HCEC 1CT (cell line): ENCODE results near the gene RBFOX2.

Experiments used
- DNase-seq: peaks from one replicate; pipeline ENCODE4 v3.0.0-alpha.2; 2017

Gene RBFOX2

DNA sequence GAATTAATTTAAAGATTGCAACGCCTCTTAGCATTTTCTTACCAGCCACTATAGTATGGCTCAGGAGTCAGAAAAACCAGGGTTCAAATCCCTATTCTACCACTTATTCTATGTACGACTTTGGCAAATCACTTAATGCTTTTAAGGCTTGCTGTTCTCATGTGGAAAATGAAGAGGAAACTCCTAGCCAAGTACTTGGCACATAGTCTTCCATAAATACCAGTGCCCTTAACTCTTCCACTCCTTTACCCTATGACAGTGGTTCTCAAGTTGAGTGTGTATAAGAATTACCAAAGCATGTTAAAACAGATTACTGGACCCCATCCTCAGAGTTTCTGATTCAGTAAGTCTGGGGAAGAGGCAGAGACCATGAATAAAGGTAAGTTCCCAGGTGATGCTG lies 107.6 kb downstream of the RBFOX2 start:
- no peak for DNase-seq

DNA sequence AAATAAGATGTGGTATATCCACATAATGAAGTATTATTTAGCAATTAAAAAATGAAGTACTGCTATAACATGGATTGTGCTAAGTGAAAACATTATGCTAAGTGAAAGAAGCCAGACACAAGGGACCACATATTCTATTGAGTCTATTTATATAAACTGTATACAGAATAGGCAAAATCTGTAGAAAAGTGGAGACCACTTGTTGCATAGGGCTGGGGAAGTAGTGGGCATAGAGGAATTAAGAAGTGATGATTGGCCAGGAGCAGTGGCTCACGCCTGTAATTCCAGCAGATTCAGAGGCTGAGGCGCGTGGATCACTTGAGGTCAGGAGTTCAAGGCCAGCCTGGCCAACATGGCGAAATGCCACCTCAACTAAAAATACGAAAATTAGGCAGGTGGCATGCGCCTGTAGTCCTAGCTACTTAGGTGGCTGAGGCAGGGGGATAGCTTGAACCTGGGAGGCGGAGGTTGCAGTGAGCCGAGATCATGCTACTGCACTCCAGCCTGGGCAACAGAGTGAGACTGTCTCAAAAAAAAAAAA lies 109.6 kb downstream of the RBFOX2 start:
- DNase-seq, result no peak

DNA sequence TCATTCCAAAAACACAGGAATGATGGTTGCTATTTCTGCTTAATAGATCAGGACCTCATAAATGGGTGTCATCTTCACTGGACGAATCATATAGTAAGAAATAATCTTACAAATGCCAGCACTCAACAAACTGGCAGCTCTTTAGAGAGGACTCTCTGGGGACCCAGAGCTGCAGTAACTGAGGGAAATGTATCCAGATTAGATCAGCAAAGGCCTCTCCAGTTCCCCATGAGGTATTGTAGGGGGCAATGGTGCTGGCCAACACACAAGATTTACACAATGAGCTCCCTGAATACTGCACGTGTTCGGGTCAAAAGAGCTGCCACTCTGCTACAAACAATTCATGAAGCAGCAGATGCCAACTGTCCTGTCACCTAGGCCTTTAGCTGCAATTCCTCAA lies 110.2 kb downstream of the RBFOX2 start:
- DNase-seq, result no peak

DNA sequence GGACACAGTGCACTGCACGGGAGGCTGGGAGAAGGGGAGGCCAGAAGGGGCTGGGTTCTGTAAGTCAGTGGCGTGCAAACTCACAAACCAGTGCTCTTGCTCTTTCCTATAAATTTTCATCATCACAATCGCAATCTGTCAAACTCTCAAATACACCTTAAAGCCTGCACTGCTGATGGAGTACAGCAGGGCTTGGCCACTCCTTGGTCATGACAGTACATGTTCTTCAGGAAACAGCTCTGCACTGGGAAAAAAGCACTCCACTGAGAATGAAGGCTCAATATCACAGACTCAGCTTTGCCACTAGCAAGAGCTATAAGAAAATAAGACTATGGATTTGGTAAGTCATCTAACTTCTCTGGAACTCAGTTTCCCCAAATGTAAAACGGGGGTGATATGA lies 111.0 kb downstream of the RBFOX2 start:
- DNase-seq, result no peak

DNA sequence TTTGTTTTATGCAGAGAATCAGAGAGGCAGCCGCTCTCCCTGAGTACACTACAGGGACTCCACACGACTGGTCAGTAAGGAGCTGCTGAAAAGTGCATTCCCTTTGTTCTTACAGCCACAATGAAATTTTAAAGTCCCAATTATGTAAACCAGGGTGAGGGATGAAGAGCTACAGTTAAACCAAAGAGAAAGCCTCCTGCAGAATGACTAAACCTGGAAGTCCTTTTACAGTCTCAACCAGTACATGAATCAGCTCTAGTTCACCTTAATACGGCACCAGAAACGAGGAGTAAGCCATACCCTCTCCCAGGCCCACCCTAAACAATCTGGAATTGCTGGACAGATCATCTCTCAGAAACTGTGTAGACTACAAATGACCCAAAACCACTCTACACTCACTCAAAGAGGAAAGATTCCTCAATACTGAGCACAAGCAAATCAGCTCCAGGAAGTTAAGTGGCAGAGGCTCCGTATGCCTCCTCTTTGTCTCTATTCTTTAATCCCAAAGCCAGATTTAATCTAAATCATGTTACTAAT lies 113.1 kb downstream of the RBFOX2 start:
- peak; percentile 16 for DNase-seq

DNA sequence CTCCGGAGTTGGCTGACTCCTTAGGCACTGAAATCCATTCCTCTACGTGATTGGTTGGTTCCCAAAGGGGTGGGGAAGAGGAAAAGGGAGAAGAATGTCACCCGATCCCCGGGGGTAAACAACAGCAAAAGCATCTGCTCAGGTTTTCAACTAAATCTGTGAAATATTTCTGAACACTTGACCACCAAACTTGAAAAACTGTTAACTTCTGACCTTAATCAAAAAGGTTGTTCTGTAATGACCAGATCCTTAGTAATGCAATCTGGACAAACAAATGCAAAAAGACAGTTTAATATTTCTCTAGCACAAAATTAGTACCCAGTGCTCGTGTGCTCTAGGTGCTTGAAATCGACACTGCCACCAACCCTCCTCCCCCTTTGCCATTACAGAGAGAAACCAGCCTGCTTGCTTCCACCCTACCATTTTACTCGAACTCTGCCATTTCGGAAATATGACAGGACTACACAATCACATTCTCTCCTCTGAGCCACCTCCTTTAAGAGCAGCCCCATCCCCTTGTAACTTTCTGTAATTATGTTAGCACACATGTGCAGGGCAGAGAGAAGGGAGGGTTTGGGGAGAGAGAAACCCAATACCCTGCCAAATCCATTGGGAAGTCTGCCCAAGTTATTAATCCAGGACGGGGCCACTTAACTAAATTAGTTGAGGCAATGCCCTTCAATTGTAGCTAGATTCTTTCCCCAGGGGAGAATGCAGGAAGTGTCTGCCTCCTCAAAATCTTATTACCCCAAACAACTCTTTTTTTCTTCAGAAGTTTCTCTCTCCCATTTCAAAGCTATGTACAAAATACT lies 113.8 kb downstream of the RBFOX2 start:
- peak; percentile 90 for DNase-seq

DNA sequence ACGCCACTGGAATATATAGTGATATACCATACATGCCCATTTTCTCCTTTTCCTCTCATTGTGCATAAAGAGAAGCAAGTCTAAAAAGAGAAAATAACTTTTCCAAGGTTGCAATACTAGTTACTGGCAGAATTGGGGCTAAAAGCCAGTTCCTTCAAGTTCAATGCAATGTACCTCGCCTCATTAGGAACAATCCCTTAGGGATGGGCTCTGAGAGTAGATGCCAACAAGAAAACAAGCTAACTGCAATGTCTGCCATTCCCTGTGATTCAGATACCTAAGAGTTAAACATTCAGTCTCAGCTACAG lies 114.3 kb downstream of the RBFOX2 start:
- no peak for DNase-seq

DNA sequence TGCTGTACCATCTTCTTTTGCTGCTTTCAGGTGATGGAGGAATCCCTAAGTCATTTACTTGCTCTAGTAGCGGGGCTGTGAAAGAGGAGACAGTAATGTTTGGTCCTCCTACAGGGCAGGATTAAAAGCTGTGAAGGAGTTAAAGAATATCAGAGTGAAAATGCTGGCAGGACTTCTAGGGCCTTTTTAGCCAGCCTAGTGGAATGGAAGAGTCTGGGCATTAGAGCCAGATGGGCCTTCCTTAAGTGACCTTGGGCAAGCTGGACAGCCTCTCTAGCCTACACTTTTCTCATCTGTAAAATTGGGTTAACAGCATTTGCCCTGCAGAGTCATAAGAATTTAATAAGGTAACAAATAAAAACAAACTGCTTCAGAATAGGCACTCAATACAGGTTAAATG lies 114.7 kb downstream of the RBFOX2 start:
- DNase-seq, result no peak

DNA sequence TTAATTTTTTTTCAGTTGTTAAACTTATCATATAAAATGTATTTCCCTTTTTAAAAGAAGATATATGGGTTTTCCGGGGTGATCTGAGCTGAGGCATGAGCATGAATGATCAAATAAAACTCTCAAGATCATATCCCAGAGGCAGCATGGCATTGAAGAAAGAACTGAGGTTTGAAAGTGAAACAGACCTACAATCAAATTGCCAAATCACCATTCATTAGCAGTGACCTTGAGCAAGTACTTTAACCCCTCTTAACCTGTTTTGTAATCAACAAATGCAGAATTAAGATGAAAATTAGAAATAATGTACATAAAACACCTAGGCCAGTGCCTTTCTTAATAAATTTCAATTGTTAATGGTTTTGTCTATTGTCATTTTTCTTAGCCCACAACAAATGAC lies 116.0 kb downstream of the RBFOX2 start:
- no peak for DNase-seq

DNA sequence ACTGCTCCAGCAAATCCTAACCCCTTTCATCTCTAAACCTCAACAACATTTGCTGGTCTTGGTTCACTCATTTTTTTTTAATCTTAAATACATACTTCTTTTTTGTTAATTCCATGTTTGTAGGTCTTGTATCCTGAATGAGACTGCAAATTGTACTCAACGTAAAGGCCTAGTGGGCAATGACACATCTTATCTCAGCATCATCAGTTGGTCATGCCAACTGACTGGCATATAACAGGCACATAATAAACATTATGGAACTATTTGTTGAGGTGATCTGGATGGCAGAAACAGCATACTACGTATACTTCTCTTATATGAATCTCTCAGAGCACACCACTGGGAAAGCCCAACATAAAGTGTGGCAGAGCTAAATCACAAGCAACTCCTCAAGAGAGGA lies 116.7 kb downstream of the RBFOX2 start:
- no peak for DNase-seq

DNA sequence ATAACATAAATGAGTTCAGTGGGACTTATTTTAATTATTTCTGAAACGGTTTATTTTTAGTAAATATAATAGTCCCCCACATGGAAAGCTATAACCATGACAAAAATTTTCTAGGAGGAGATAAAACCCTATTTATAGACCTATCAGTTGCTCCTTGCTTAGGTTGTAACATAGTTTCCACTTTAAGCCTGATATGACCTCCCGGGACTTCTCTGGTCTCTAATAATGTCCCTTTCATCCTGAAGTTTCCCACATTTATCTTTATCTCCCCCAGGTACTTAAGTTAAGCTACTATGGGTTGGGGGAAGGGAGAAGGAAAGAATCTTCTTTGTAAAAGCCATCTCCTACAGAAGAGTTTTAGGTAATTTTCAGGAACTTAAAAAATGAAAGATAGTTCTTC lies 117.7 kb downstream of the RBFOX2 start:
- no peak for DNase-seq

DNA sequence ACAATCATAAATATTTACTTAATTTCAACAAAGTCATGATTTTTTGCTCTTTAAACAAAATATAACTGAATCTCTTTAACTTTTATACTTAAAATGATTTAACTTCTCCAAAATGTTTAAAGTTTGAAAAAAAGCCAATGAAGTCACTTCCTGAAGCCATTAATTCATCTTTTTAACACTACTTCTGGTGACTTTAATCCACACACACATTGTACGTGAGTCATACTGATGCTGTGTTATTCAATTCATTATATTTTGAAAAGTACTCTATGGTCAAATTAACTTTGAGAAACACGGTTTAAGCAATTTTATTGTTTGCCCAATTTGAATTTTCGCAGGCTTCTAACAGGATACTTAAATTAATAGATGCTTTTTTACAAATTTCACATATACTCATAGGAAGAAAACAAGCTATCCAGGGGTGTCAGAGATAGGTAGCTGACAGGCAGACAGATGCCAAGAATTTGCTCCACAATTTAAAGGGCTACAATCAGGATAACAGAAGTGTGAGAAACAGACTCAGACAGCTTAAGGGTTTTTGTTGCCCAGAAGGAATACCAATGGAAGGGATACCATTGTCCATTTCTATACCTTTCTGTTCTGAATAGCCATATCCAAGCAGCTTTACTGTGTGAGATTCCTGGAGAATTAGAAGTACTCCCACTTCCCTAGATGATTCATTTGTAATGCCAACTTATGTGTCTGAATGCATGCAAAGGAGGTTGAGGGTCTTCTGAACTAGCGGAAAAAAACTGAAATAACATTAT lies 118.4 kb downstream of the RBFOX2 start:
- DNase-seq, result peak; percentile 26

DNA sequence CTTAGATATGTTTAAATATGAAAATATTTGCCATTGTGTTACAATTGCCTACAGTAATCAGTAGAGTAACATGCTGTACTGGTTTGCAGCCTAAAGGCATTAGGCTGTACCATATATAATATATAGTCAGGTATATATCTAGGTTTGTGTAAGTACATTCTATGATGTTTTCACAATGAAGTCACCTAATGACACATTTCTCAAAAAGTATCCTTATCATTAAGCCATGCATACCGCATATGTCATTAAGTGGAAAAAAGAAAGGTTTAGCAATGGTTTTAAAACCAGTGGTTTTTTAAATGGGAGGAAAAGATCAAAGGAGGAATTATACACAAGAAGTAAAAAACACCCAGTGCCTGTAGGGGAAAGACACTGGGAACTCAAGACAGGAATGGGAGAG lies 122.7 kb downstream of the RBFOX2 start:
- no peak for DNase-seq

DNA sequence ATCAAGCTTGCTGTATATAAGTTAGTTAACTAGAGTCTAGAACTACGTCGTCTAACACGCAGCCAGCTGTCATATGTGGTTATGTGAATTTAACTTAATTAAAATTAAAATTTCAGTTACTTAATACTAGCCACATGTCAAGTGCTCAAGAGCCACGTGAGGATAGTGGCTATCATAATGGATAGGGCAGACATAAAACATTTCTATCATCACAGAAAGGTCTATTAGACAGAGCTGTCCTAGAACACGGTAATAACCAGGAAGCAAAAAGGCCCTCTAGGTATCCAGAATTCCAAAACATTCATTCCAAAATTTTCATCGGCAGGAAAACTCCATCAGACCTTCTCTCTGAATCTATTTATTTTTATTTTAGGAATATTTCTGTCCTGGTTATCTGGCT lies 123.9 kb downstream of the RBFOX2 start:
- DNase-seq, result no peak

DNA sequence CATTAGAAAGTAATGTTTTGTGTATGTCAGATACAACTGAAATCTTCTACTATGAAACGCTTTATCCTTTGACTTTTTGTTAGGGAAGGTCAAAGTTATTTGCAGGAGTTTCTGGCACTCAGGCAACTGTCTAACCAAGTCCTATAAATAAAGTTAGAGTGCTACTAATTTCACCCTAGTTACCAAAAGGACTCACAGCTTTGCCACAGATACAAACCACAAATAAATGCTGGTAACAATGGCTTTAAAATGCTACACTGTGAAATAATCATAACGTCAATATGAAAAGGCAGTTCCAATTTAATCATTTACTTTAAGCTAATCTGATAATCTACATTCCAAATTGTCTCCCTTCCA lies 124.3 kb downstream of the RBFOX2 start:
- no peak for DNase-seq

DNA sequence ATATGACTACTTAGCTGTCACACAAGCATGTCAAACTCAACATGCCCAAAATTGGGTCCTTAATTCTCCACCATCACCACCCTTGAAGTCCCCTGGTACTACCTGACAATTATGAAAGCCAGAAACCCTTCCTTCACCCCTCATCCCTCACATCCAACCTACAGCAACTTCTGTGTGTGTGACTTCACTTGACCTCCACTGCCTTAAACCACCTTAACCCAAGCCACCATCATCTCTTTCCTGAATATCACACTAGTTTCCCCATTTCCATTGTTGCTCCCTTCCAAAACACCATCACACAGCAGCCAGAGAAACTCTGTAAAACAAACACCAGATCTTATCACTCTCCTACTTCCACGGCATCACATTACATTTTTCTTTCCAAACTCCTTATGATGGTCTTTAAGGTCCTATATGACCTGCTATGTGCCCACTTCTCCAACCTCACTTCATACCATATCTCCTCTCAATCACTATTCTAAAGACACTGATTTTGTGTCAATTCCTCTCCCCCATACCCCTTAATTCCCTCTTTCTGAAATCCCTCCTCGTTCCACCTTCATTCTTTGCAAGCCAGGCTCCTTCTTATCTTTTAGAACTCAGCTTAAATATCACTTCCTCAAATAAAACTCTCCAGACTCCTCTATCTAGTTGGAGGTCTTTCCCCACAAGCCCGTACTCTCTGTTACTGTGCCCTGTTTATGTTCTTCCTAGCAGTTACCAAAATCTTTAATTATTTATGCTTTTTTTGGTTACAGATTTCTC lies 124.9 kb downstream of the RBFOX2 start:
- no peak for DNase-seq

DNA sequence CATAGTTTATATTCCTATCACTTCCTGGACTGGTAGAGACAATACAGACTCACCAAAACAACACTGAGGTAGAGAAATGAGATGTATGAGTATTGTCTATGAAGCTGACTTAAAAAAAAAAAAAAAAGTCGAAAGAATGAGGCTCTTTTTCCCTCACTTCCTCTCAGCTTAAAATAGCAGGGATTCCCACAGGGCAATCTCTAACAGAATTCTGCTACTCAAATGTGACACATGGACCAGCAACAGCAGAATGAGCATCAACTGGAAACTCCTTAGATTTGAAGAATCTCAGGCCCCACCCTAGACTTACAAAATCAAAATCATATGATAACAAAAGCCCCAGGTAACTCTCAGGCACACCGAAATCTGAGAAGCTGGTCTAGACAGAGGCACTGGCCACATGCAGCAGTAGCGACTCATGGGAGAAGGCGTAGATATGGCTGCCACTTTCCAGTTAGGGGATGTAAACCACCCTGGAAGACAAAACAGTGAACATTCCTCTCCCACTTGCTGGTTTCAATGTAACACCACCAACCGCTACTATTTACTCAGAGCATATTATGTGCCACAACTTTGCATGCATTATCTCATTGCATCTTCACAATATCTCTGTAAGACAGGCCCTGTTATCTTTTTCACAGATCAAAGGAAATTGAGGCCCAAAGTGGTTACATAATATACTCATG lies 128.0 kb downstream of the RBFOX2 start:
- DNase-seq, result peak; percentile 25

DNA sequence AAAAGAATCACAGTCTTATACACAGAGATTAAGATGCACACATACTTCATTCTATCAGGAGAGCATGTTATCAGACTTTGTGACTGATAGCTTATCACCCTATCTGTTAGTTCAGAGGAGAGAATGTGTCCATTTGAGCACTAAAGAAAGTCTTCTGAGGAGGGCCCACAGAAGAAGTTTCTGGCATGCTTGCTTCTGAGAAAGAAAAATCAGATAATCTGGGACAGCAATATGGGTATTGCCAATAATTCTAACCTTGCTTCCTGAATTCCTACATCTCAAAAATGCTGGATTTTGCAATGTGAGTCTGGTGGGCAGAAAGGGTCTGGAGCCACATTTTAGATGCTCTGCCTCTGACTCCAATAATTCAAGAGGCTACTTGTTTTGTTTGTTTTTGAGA lies 128.9 kb downstream of the RBFOX2 start:
- DNase-seq, result no peak

DNA sequence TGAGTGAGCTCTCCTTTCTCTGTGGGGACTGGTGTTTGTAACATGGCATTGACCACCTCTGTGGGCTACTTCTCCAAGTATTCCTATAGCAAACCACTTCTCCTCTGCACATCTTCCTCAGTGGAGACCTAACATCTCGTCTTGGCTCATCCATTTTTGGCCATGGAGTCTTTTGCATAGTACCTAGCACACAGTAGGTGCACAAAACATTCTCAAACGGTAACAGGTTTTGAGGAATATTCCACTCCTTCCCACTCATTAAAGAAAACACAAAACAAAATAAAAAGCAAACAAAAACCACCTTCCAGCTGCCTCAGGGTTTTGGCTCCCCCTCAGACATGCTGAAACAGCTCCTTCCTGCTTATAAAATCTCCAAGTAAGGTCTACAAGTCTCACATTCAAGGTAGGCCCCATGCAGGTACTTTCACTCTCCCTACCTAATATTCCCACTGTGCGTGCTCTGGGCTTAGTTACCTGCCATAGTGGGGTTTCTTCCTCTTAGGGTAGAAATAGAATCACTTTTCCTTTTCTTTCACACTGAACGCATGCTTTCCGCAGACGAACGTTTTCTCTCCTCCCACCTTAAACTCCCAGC lies 132.4 kb downstream of the RBFOX2 start:
- no peak for DNase-seq

DNA sequence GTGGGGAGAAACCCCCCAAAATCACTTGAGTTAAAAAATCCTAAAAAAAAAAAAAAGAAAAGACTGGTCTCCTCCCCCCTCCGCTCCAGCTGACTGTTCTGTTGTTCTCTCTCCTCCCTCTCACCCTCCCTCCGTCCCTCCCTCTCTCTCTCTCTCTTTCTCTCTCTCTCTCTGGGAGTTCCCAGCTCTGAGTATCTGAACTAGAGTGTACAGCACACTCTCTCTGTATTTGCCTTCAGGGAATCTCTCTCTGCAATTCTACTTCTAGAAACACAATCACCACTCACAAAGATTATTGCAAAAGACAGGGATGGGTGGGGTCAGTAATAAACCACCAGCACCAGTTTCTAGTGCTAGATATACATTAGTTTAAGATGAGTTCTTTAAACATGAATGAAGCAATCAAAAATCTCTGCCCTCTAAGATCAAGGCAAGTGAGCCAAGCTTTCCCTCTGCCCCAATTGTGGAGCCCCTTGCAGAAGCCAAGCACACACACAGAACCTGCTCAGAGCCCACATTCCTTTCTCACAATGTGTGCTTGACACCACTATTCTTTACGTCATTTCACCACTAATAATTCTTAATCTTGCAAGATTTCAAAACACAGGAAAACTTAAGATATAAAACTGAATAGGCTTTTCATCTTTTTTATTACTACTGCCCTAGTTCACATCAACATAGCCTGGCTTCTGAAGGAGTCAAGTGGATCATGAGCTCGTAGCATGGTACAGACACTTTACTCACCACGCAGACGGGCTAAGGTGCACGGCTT lies 133.5 kb downstream of the RBFOX2 start:
- DNase-seq, result peak; percentile 19

DNA sequence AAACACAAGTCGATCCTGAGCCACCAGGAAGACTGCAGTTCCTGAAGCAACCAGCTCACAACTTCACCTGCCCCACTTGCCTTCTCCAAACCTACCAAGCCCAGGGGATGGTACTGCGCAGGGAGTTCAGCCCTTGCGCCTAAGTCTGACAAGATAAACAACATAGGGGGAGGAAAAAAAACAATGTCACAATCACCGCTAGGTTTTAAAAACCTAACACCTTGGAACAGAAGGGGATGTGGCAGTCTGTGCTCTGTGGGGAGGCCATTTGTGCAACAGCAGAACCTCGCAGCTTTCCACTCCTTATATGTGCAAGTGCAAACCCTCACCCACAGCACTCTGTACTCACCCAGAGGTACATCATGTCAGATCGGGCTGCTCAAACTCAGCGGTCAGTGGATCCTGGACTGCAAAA lies 134.2 kb downstream of the RBFOX2 start:
- no peak for DNase-seq

DNA sequence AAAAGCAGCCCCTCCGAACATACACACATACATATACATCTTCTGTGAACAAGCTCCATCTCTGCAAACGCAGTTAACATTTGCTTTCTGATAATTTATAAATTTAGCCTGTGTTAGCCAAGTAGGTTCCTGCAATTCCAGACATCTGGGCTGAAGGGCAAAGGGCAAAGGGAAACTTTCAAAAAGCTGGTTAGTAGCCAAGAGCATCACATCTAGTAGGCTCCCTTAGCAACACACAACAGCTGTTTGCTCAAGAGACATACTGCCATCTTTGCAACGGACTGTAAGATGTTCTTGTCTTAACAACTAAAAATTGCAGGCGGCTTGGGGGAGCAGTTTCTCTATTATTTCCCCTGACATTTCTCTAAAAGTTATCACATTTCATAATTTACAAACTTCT lies 134.9 kb downstream of the RBFOX2 start:
- DNase-seq, result peak; percentile 36
